ENCODE measurements around the gene PCAT7.

The PCAT7 gene

GRCh38 chr9:94599102-94599501 is 44.2 kb downstream of the PCAT7 start:
- H2AFZ ChIP-seq (ENCODE audit: low read depth, low read length), result no peak overlapping the region
- no peaks in the 10 kb centered on the region for H3K36me3 ChIP-seq (ENCODE audit: insufficient read depth, low read length)
- H3K9me3 ChIP-seq (ENCODE audit: low read length), result no peaks in the 10 kb centered on the region
- no peaks in the 10 kb centered on the region for H3K27me3 ChIP-seq (ENCODE audit: insufficient read depth, low read length)
- H3K4me3 ChIP-seq (ENCODE audit: low read length), result no peak overlapping the region
- H3K4me1 ChIP-seq (ENCODE audit: insufficient read depth, low read length), result no peaks in the 10 kb centered on the region

- Histone ChIP-seq H3K4me3 (ENCODE audit: low read length) (no peak overlapping the region), H3K36me3 (ENCODE audit: insufficient read depth, low read length) (no peaks in the 10 kb centered on the region), H2AFZ (ENCODE audit: low read depth, low read length) (no peak overlapping the region), H3K9me3 (ENCODE audit: low read length) (no peaks in the 10 kb centered on the region), H3K4me1 (ENCODE audit: insufficient read depth, low read length) (no peaks in the 10 kb centered on the region), H3K27me3 (ENCODE audit: insufficient read depth, low read length) (peaks cover 6% of the 10 kb centered on the region)
These were observed 45.4 kb downstream of the PCAT7 start for GRCh38 chr9:94600258-94600657.

- H3K4me3 ChIP-seq (ENCODE audit: low read length), result no peak overlapping the region
These were observed 45.8 kb downstream of the PCAT7 start for GRCh38 chr9:94600715-94601114.

GRCh38 chr9:94602666-94603065 is 47.8 kb downstream of the PCAT7 start:
- Histone ChIP-seq H3K36me3 (ENCODE audit: insufficient read depth, low read length) (no peaks in the 10 kb centered on the region), H3K9me3 (ENCODE audit: low read length) (no peaks in the 10 kb centered on the region), H2AFZ (ENCODE audit: low read depth, low read length) (no peak overlapping the region), H3K4me1 (ENCODE audit: insufficient read depth, low read length) (no peaks in the 10 kb centered on the region), H3K27me3 (ENCODE audit: insufficient read depth, low read length) (peaks cover 14% of the 10 kb centered on the region), H3K4me3 (ENCODE audit: low read length) (no peak overlapping the region)

More at GRCh38 chr9:94600715-94601114, 45.8 kb downstream of the PCAT7 start:
- H3K4me1 ChIP-seq (ENCODE audit: insufficient read depth, low read length), result no peaks in the 10 kb centered on the region
- H2AFZ ChIP-seq (ENCODE audit: low read depth, low read length), result no peak overlapping the region
- H3K27me3 ChIP-seq (ENCODE audit: insufficient read depth, low read length), result peaks cover 7% of the 10 kb centered on the region
- H3K36me3 ChIP-seq (ENCODE audit: insufficient read depth, low read length), result no peaks in the 10 kb centered on the region
- H3K9me3 ChIP-seq (ENCODE audit: low read length), result no peaks in the 10 kb centered on the region

- Histone ChIP-seq H3K36me3 (ENCODE audit: insufficient read depth, low read length) (no peaks in the 10 kb centered on the region), H3K9me3 (ENCODE audit: low read length) (no peaks in the 10 kb centered on the region), H3K4me1 (ENCODE audit: insufficient read depth, low read length) (peaks cover 5% of the 10 kb centered on the region), H3K4me3 (ENCODE audit: low read length) (peak overlapping the region; percentile 11), H3K27me3 (ENCODE audit: insufficient read depth, low read length) (peaks cover 14% of the 10 kb centered on the region), H2AFZ (ENCODE audit: low read depth, low read length) (no peak overlapping the region)
These were observed 48.6 kb downstream of the PCAT7 start for GRCh38 chr9:94603259-94604160.

GRCh38 chr9:94606646-94607422 is 52.0 kb downstream of the PCAT7 start:
- Histone ChIP-seq H3K9me3 (ENCODE audit: low read length) (no peaks in the 10 kb centered on the region), H3K4me1 (ENCODE audit: insufficient read depth, low read length) (peaks cover 5% of the 10 kb centered on the region), H3K36me3 (ENCODE audit: insufficient read depth, low read length) (no peaks in the 10 kb centered on the region), H3K4me3 (ENCODE audit: low read length) (no peak overlapping the region), H3K27me3 (ENCODE audit: insufficient read depth, low read length) (peaks cover 14% of the 10 kb centered on the region), H2AFZ (ENCODE audit: low read depth, low read length) (no peak overlapping the region)

- peaks cover 14% of the 10 kb centered on the region for H3K27me3 ChIP-seq (ENCODE audit: insufficient read depth, low read length)
- H3K4me3 ChIP-seq (ENCODE audit: low read length), result no peak overlapping the region
- no peaks in the 10 kb centered on the region for H3K36me3 ChIP-seq (ENCODE audit: insufficient read depth, low read length)
- no peaks in the 10 kb centered on the region for H3K9me3 ChIP-seq (ENCODE audit: low read length)
- H3K4me1 ChIP-seq (ENCODE audit: insufficient read depth, low read length), result peaks cover 5% of the 10 kb centered on the region
- no peak overlapping the region for H2AFZ ChIP-seq (ENCODE audit: low read depth, low read length)
These were observed 52.5 kb downstream of the PCAT7 start for GRCh38 chr9:94607423-94607691.

- Histone ChIP-seq H2AFZ (ENCODE audit: low read depth, low read length) (no peak overlapping the region), H3K4me1 (ENCODE audit: insufficient read depth, low read length) (peaks cover 5% of the 10 kb centered on the region), H3K9me3 (ENCODE audit: low read length) (no peaks in the 10 kb centered on the region), H3K36me3 (ENCODE audit: insufficient read depth, low read length) (no peaks in the 10 kb centered on the region), H3K27me3 (ENCODE audit: insufficient read depth, low read length) (peaks cover 8% of the 10 kb centered on the region), H3K4me3 (ENCODE audit: low read length) (no peak overlapping the region)
These were observed 55.3 kb downstream of the PCAT7 start for GRCh38 chr9:94610181-94610606.

- Histone ChIP-seq H3K9me3 (ENCODE audit: low read length) (no peaks in the 10 kb centered on the region), H3K36me3 (ENCODE audit: insufficient read depth, low read length) (no peaks in the 10 kb centered on the region), H3K4me3 (ENCODE audit: low read length) (no peak overlapping the region), H3K4me1 (ENCODE audit: insufficient read depth, low read length) (peaks cover 5% of the 10 kb centered on the region), H2AFZ (ENCODE audit: low read depth, low read length) (no peak overlapping the region), H3K27me3 (ENCODE audit: insufficient read depth, low read length) (no peaks in the 10 kb centered on the region)
These were observed 56.8 kb downstream of the PCAT7 start for GRCh38 chr9:94611638-94612068.

GRCh38 chr9:94612071-94612470 is 57.2 kb downstream of the PCAT7 start:
- H3K27me3 ChIP-seq (ENCODE audit: insufficient read depth, low read length), result no peaks in the 10 kb centered on the region
- no peaks in the 10 kb centered on the region for H3K36me3 ChIP-seq (ENCODE audit: insufficient read depth, low read length)
- no peak overlapping the region for H2AFZ ChIP-seq (ENCODE audit: low read depth, low read length)
- no peak overlapping the region for H3K4me3 ChIP-seq (ENCODE audit: low read length)
- no peaks in the 10 kb centered on the region for H3K9me3 ChIP-seq (ENCODE audit: low read length)
- H3K4me1 ChIP-seq (ENCODE audit: insufficient read depth, low read length), result peaks cover 5% of the 10 kb centered on the region

- Histone ChIP-seq H3K27me3 (ENCODE audit: insufficient read depth, low read length) (no peaks in the 10 kb centered on the region), H3K36me3 (ENCODE audit: insufficient read depth, low read length) (no peaks in the 10 kb centered on the region), H3K4me1 (ENCODE audit: insufficient read depth, low read length) (peaks cover 3% of the 10 kb centered on the region), H3K9me3 (ENCODE audit: low read length) (no peaks in the 10 kb centered on the region), H2AFZ (ENCODE audit: low read depth, low read length) (no peak overlapping the region), H3K4me3 (ENCODE audit: low read length) (no peak overlapping the region)
These were observed 58.1 kb downstream of the PCAT7 start for GRCh38 chr9:94613003-94613402.

GRCh38 chr9:94619026-94619425 is 64.1 kb downstream of the PCAT7 start:
- Histone ChIP-seq H3K4me3 (ENCODE audit: low read length) (no peak overlapping the region), H3K27me3 (ENCODE audit: insufficient read depth, low read length) (no peaks in the 10 kb centered on the region), H3K36me3 (ENCODE audit: insufficient read depth, low read length) (no peaks in the 10 kb centered on the region), H3K9me3 (ENCODE audit: low read length) (no peaks in the 10 kb centered on the region), H2AFZ (ENCODE audit: low read depth, low read length) (no peak overlapping the region), H3K4me1 (ENCODE audit: insufficient read depth, low read length) (no peaks in the 10 kb centered on the region)

Measured in neuron (in vitro differentiated cells).